ENCODE measurements around the gene DRAM1.
A peak's percentile ranks its signal among the peaks of the same experiment; 100 is the strongest.
"Not testable (repeated sequence)": the region's sequence is repeated elsewhere in the genome, so short reads cannot be mapped to it uniquely, and the experiment has no call there.

The DRAM1 gene, protein sequence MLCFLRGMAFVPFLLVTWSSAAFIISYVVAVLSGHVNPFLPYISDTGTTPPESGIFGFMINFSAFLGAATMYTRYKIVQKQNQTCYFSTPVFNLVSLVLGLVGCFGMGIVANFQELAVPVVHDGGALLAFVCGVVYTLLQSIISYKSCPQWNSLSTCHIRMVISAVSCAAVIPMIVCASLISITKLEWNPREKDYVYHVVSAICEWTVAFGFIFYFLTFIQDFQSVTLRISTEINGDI

DNA sequence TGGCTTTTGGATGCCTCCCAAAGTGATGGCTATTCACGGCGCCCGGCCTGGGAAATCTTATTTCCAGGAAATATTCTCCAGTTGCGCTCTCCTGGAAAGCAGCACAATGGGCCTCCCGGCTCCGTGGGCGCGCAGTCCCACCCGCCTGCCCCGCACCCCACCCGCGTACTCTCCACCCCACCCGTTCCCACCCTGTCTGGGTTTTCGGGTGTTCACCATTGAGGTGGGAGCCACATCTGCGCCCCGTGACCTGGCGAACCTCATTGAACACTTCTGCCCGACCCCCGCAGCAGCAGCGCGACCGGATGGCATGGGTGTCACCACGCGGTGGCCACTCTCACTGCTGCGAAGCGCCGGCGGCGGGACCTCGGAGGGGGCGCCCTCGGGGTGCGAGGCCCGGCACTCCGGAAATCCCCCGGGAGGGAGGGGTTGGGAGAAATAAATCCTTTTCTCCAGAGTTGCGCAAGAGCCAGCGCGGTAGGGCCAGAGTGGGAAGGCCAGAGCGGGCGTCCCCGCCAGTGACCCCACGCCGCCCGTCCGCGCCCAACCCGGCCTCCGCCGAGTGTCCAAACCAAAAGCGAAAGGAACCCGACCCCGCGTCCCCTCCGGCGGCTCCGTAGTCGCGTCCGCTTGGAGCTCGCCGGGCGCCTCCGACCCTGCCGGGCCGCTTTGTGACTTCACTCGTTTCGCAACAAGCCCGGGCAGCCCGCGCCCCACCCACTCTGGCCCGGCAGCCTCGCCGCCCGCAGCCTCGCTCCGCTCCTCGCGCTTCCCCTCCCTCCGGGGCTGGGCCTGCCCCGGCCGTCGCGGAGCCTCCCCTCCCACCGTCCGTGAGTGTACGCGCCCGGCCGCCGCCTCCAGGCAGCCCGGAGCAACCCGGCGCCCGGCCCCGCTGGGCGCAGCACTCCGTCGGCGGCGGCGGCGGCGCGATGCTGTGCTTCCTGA lies at the start of gene DRAM1:
TSS of gene DRAM1 (plus strand) at position 720 of the 945 bp plus-strand sequence. CDS start at position 930, 210 bp downstream.
- peak; percentile 96 for DNase-seq (ENCODE audit: low spot score)

DNA sequence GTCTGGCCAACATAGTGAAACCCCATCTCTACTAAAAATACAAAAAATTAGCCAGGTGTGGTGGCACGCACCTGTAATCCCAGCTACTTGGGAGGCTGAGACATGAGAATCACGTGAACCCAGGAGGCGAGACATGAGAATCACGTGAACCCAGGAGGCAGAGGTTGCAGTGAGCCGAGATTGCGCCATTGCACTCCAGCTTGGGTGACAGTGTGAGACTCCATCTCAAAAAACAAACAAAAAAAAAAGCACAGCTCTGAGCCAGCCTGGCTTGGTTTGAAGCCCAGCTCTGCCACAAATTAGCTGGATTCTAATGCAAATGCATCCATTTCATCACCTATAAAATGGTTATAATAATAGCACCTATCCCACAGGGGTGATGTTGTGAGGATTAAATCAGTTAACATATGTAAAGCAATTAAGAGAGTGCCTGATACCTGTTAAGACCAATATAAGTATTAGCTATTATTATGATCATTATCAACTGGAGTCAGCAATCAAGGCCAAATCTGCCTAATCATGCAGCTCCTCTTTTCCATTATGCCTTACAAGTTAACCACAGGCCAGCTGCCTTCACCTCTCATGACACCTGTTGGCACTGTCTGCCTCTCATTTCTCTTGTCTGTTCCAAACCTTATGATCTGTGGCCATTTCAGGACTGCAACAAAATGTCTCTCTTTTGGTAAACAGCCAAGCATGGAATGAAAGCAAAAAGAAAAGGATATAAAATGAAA lies 48.8 kb upstream of the DRAM1 start:
- DNase-seq (ENCODE audit: low spot score) = no peak

DNA sequence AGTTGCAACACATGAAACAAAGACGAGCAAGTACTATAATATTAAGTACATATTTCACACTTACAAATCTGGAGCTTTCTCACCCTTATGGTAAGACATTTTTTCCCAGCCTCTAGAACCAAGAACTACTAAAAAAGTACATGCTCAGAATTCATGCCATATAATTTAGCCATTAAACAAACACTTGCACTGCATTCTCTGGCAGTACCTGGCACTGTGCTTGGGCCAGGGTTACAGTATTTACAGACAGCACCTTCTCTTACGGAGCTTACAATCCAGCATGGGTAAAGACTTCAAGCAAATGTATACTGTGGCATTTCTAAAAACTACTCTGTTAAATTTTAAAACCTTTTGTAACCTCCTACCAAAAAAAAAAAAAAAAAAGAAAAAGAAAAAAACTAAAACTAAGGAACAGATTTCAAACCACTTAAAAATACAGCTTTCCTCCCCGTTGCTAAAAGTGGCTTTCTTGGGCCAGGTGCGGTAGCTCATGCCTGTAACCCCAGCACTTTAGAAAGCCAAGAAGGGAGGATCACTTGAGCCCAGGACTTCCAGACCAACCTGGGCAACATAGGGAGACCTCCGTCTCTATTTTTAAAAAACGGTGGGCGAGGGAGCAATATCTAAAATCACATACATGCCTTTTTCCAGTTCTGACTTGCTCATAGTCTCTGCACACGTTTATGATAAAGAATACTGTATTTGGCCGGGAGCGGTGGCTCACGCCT lies 47.6 kb upstream of the DRAM1 start:
- no peak for DNase-seq (ENCODE audit: low spot score)

DNA sequence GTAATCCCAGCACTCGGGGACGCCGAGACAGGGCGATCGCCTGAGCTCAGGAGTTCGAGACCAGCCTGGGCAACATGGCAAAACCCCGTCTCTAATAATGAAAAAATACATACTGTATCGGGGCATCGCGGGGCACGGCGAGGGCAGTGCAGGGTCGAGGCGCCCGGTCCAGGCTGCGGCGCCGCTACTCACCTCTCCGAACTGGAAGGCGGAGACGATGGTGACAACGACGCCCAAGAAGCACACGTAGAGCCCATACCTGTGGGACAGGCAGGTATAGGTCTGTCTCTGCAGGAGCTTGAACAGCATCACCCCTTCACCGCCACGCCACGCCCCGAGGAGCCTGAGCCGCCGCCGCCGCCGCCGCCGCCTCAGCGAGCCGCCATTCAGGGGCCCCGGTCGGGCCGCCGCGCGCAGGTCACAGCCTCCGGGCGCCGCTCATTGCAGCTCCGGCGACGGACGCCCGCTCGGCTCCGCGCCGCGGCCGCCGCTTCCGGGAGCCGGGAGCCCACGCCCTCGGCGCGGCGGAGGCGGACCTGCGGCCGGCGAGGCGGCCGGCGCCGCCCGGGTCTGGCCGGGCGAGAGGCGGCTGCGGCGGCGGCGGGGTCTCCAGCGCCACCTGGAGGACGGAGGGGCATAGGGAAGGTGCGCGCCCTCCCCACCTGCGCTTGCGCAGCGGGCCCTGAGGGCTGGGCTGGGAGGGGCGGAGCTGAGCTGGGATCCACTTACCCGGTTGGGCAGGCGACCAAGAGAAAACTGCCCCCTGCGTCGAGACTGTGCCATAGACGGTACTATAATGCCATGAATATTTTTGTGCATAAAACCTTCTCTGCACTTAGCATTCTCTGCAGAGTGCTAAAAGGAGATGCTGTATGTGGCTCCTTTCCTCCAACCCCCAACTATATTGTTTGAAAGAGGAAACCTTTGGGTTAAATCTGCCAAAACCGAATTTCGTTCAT lies 46.7 kb upstream of the DRAM1 start, which contains the start of gene GNPTAB:
TSS of gene GNPTAB (minus strand) at position 593 of the 959 bp plus-strand sequence. CDS start at position 309, 284 bp downstream.
- peak; percentile 100 for DNase-seq (ENCODE audit: low spot score)

DNA sequence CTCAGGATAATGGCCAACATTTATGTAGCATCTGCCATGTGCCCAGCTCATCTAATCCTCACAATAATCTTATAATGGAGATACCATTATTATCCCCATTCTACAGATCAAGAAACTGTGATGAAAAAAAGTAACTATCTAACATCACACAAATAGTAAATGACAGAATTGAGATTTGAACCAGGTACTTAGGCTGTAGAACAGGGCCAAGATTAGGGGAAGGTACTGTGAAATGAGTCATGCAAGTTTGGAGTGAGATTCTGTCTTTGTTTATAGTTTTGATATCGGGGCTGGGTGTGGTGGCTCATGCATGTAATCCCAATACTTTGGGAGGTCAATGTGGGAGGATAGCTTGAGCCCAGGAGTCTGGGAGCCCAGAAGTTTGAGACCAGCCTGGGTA lies 45.4 kb upstream of the DRAM1 start:
- no peak for DNase-seq (ENCODE audit: low spot score)

DNA sequence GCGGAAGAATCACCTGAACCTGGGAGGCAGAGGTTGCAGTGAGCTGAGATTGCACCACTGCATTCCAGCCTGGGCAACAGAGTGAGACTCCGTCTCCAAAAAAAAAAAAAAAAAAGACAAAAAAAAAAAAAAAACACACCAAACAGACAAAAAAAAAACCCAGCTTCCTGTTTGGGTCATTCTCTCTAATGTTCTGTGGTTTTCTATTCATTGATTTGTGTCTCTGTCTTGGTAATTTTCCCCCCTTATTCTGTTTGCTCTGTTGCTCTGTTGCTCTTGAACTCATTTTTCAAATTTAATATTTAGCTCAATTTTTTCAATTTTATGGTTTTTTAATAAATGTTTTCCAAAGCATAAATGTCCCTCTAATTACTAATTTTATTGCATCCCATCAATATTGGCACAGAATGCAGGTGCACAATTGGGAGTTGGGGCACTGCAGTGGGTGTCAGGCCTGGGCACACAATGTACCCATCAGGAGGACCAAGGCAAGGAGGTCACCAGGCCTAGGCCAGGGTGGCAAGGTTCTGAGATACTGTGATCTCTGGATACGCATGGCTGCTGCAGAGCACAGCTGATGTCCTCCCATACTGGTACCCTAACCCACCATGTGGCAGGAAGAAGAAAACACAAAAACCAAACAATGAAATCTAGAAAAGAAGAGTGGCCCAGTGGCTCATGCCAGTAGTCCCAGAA lies 38.6 kb upstream of the DRAM1 start:
- DNase-seq (ENCODE audit: low spot score) = no peak

DNA sequence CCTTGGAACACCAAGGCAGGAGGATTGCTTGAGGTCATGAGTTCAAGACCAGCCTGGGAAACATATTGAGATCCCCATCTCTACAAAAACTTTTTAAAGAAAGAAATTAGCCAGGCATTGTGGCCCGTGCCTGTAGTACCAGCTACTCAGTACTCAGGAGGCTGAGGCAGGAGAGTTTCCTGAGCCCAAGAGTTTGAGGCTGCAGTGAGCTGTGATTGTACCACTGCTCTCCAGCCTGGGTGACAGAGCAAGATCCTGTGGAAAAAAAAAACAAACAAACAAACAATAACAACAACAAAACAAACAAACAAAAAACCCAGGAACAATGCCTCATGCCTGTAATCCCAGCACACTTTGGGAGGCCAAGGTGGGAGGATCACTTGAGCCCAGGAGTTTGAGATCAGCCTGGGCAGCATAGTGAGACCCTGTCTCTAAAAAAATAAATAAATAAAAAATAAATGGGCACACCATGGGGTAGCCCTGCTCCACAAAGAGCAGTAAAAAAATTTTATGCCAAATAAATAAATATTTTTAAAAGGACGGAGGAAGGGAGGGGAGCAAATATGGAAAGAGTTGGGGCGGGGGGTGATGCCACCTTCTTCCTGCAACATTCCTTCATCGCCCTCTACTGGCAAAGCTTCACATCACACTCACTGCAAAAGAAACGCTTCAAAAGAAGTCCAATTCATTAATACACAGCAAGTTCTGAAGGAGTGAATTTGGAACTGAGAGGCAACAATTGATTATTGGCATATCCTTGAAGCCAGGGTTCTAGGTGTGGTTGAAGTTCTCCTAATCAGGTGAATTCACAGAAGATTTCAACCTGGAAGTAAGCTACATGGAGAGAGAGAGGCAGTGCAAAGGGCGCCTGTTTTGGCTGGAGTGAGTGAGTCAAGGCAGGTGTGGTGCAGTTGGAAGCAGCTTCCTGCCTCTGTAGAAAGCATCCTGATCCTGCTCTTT lies 37.8 kb upstream of the DRAM1 start:
- peak; percentile 74 for DNase-seq (ENCODE audit: low spot score)

DNA sequence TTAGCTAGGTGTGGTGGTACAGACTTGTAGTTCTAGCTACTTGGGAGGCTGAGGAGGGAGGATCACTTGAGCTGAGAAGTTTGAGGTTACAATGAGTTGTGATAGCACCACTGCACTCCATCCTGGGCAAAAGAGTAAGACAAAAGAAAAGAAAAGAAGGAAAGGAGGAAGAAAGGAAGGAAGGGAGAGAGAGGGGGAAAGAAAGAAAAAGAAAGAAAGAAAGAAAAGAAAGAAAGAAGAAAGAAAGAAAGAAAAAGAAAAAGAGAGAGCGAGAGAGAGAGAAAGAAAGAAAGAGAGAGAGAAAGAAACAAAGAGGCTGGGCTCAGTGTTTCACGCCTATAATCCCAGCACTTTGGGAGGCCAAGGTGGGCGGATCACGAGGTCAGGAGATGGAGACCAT lies 36.3 kb upstream of the DRAM1 start:
- DNase-seq (ENCODE audit: low spot score) = no peak

DNA sequence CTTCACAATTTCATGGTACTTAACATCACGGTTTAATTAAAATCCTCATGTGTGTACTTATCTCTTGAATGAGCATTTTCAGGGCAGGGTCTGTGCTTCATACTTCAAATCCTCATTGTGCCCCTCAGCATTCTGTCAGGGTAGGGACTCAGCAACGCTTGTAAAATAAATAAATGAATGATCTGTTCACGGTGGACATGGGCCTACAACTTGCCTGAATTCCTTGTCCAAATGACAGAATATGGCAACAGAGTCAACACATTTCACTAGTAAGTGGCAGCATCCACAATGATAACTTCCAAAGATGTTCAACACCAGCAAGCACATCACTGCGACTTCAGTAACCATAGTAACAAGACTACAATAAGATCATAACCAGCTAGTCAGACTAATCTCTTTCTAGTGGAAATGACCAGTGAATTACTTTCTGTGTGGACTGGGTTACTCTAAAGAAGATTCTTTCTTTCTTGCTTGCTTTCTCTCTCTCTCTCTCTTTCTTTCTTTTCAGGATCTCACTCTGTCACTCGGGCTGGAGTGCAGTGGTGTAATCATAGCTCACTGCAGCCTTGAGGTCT lies 32.2 kb upstream of the DRAM1 start:
- no peak for DNase-seq (ENCODE audit: low spot score)

DNA sequence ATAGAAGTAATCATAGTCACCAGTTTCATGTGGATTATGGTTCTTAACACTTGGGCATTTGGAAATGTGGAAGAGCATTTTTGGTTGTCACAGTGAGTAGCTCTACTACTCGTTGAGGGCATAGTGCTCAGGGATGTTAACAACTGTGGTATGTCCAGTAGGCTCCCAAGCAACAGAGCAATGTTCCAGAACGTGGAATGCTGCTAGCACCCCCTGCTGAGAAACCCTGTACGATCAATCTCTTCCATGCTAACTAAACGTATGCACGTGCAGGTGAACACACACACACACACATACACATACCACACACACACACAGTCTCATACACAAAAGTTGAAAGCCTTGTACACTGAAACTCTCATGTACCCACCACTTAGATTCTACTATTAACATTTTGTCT lies 30.1 kb upstream of the DRAM1 start:
- no peak for DNase-seq (ENCODE audit: low spot score)

DNA sequence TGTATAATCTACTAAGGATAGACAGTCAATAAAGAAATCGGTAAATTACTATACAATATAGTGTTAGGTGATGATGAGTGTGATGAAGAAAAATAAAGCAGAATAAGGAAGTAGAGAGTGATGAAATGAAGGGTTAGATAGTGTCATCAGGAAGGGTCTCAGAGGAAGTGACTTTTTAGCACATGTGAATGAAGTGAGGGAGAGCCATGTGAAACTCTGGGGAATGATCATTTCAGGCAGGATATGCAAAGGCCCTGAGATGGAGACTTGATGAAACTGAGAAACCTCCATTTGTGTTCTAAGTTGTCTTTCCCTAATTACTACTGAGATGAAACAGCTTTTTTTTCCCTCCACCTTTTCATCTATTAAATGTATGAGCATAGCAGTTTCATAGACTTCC lies 27.2 kb upstream of the DRAM1 start:
- no peak for DNase-seq (ENCODE audit: low spot score)

DNA sequence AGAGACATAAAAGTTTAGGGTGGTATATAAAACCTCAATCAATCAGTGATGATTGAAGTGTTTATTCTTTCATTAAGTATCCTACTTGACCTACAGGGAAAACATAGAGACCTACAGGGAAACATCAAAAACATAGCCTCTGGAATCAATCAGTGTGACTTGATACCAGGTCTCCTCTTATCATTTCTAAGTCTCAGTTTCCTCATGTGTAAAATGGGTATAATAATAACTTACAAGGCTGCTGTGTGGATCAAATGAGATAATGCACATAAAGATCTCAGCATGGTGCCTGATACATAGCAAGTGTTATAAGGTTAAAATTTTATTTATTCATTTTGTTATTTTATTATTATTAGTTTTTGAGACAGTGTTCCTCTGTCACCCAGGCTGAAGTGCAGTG lies 24.4 kb upstream of the DRAM1 start:
- no peak for DNase-seq (ENCODE audit: low spot score)

DNA sequence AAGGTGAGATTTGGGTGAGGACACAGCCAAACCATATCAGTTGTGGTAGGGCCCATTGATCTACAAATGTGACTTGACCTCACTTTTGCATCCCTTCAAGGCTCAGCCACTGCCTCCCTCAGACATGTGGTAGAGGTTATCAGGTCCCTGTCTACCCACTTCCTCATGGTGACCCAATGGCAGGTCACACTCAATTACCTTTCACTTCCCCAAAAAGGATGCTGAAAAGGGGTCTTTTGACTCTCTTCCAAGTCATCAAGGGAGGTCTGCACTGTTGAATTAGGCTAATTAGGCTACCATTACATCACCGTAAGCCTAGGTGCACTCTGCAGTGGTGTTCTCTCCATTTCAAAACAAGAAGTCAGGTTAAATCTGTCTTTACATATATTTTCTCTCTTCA lies 22.6 kb upstream of the DRAM1 start:
- no peak for DNase-seq (ENCODE audit: low spot score)

DNA sequence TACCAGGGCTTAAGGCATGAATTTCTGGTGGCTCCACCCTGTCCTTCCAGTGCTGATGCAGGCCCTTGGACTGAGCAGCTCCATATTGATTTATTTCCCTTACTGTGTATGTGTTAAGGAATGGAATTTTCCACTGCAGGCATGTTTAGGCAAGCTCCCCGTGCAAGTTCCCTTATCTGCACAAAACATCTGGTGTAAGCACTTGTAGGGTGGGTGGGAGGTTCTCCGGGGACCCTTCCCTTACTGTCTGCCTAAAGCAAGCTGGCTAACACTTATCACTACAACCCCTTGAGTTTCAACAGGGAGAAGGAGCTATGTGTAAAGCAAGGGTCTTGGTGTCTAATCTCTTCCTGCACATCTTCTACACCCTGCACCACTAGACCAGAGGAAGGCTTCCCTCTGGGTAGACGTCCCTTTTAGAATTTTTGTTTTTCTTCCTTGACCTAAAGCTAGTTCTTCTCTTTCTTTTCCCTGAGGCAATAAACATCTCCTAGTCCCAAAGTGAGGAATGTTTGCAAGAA lies 22.0 kb upstream of the DRAM1 start:
- DNase-seq (ENCODE audit: low spot score) = no peak

DNA sequence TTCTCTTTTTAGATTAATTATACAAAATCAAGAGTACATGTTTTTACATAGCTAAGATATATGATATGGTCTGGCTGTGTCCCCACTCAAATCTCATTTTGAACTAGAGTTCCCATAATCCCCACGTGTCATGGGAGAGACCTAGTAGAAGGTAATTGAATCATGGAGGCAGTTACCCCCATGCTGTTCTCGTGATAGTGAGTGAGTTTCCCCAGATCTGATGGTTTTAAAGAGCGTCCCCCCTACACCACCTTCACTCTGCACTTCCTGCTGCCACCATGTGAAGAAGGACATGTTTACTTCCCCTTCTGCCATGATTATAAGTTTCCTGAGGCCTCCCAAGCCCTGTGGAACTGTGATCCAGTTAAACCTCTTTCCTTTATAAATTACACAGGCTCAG lies 21.4 kb upstream of the DRAM1 start:
- no peak for DNase-seq (ENCODE audit: low spot score)

DNA sequence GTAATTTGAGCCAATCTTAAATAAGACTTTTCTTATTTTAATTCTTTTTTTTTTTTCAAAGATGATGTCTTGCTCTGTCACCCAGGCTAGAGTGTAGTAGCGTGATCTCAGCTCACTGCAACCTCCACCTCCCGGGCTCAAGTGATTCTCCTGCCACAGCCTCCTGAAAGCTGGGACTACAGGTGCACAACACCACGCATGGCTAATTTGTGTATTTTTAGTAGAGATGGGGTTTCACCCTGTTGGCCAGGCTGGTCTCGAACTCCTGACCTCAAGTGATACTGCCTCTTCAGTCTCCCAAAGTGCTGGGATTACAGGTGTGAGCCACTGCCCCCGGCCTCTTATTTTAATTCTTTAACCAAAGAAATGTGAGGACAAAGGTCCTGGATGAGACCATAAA lies 20.8 kb upstream of the DRAM1 start:
- DNase-seq (ENCODE audit: low spot score) = not testable (repeated sequence)

DNA sequence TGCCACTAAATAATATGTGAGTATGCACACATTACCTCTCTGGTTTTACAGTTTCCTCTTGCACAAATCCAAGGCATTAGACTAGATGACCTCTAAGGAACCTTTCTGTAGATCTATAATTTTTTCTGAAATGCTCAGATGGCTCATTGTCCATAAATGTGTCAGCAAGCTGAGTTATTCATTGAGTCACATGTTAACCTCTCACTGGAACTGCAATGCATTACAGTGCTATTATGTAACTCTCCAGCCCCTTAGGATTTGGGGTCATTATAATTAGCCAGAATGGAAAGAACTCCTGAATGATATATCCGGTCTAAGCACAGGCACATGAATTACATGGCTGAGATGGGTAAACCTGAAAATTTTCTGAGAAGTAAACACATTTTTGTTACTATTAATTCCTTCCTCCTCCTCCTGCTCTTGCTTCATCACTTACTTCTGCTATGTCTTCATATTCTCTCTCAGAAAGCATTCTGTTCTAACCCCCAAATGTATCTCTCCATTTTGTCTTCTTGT lies 20.3 kb upstream of the DRAM1 start:
- DNase-seq (ENCODE audit: low spot score) = peak; percentile 72

DNA sequence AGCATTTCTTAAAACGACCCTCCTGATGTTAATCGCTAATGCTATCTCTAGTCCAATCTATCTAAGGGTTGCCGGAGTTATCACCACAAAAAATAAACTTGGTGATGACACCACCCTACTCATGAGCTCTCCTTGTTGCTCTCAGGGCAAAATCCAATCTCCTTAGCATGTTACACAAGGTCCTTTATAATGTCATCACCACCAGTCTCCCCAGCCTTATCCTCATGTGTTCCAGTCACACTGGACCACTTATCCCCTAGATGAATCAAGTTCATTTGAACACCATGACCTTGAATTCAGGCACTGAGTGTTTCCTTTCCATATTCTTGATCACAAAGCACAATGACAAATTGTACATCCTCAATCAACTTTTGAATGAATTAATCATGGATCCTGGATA lies 19.0 kb upstream of the DRAM1 start:
- no peak for DNase-seq (ENCODE audit: low spot score)
